Measurements from ENCODE around the gene MAST2. TPM values are rescaled to one million over a fixed set of nuclear protein-coding genes. Genes with fewer than 3 reads are reported as not detected.

MAST2 gene
- total and polyA plus RNA-seq, 2 of the 4 experiments (the other 2 are of a cell fraction): 14.2 to 41.0 TPM

DNA sequence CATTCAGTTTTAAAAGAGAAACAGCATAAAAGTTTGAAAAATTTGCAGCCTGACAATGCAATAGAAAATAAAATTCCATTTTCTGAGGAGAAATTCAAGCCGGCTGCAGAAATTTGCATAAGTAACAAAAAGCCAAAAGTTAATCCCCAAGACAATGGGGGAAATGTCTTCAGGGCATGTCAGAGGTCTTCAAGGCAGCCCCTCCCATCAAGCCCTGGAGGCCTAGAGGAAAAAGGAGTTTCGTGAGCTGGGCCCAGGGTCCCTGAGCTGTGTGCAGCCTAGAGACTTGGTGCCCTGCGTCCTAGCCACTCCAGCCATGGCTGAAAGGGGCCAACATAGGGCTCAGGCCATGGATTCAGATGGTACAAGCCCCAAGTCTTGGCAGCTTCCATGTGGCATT lies 254.4 kb downstream of the MAST2 start:
- no peak for ATAC-seq (ENCODE audit: low read depth)
- H3K4me2 ChIP-seq (ENCODE audit: low read depth, low read length): no peak overlapping the region
- H2BK5ac ChIP-seq (ENCODE audit: low read depth, low read length, poor library complexity, severe bottlenecking): no peak overlapping the region
- intact Hi-C loops (cut with micrococcal nuclease) (loop anchor here (5.0 kb wide), 1 partner anchor 120 kb away; the partner anchor contains the start of genes P3R3URF and TSPAN1), in situ Hi-C loops (cut with MboI; ENCODE audit: low sequenced_read_pairs) (no loop called here), dilution Hi-C loops (cut with HindIII; ENCODE audit: low sequenced_read_pairs, unreplicated experiment) (no loop called here)
- no peak overlapping the region for H3K56ac ChIP-seq (ENCODE audit: extremely low read depth, insufficient read depth, low read length)
- H3K27me3 ChIP-seq (ENCODE audit: control insufficient read depth, insufficient read depth, low read length): no peaks in the 10 kb centered on the region
- no peak overlapping the region for H3K9ac ChIP-seq (ENCODE audit: low read depth, low read length)
- H3K14ac ChIP-seq (replicated peaks; ENCODE audit: low read depth, low read length): no peak overlapping the region
- no peak overlapping the region for H3K4ac ChIP-seq (ENCODE audit: low read depth, low read length)
- no peak overlapping the region for H2AK9ac ChIP-seq (replicated peaks; ENCODE audit: low read depth, low read length, poor library complexity)
- H3K9me3 ChIP-seq (ENCODE audit: control insufficient read depth, insufficient read depth, low read length): no peaks in the 10 kb centered on the region
- no peak overlapping the region for H3K18ac ChIP-seq (ENCODE audit: low read depth, low read length)
- no peaks in the 10 kb centered on the region for H4K20me1 ChIP-seq (ENCODE audit: insufficient read depth, low read length)
- H3K23ac ChIP-seq (ENCODE audit: low read depth, low read length): no peak overlapping the region
- H4K5ac ChIP-seq (ENCODE audit: low read depth, low read length): no peak overlapping the region
- WGBS, 2 experiments (ENCODE audit: extremely low coverage in 2 of 2, insufficient read length in 1 of 2): 80% methylated on average over 1 of the region's 3 CpGs; no CpG with 5 or more reads in 1 of the 2 experiments
- H2BK15ac ChIP-seq (ENCODE audit: low read depth, low read length): no peak overlapping the region
- no peak overlapping the region for H2AFZ ChIP-seq (replicated peaks; ENCODE audit: low read length, poor library complexity)
- no peak overlapping the region for H2AK5ac ChIP-seq (ENCODE audit: low read depth, low read length)
- CTCF ChIA-PET: no interaction called here
- TF ChIP-seq NFE2L2 (IDR thresholded peaks at IDR 0.05; ENCODE audit: low read depth, low read length) (no peak), BHLHE40 (IDR thresholded peaks at IDR 0.05; ENCODE audit: low read depth, low read length) (no peak), MAZ (IDR thresholded peaks at IDR 0.05; ENCODE audit: borderline replicate concordance, low read depth, low read length) (no peak), CEBPB (IDR thresholded peaks at IDR 0.05; ENCODE audit: low read depth, low read length) (no peak), POLR2A (IDR thresholded peaks at IDR 0.05; ENCODE audit: low read depth, low read length) (no peak), MXI1 (IDR thresholded peaks at IDR 0.05; ENCODE audit: borderline replicate concordance, low read depth, low read length) (no peak), MAFK (IDR thresholded peaks at IDR 0.05; ENCODE audit: low read depth, low read length) (no peak), CHD1 (IDR thresholded peaks at IDR 0.05; ENCODE audit: low read depth, low read length) (no peak), SMC3 (IDR thresholded peaks at IDR 0.05; ENCODE audit: low read depth, low read length) (no peak), USF2 (IDR thresholded peaks at IDR 0.05; ENCODE audit: low read depth, low read length) (no peak), RFX5 (IDR thresholded peaks at IDR 0.05; ENCODE audit: low read depth, low read length) (no peak), CTCF (conservative IDR thresholded peaks at IDR 0.05; ENCODE audit: low read depth, low read length) (no peak), RAD21 (IDR thresholded peaks at IDR 0.05; ENCODE audit: low read length) (no peak), FOS (IDR thresholded peaks at IDR 0.05; ENCODE audit: low read depth, low read length) (no peak), RCOR1 (IDR thresholded peaks at IDR 0.05; ENCODE audit: insufficient replicate concordance, low read length) (no peak)
- TF ChIP-seq, protein P1, sequence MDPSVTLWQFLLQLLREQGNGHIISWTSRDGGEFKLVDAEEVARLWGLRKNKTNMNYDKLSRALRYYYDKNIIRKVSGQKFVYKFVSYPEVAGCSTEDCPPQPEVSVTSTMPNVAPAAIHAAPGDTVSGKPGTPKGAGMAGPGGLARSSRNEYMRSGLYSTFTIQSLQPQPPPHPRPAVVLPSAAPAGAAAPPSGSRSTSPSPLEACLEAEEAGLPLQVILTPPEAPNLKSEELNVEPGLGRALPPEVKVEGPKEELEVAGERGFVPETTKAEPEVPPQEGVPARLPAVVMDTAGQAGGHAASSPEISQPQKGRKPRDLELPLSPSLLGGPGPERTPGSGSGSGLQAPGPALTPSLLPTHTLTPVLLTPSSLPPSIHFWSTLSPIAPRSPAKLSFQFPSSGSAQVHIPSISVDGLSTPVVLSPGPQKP (IDR thresholded peaks at IDR 0.05; ENCODE audit: borderline replicate concordance, low read depth, low read length): no peak
- no peak overlapping the region for H4K8ac ChIP-seq (ENCODE audit: low read depth in 2 of 2, low read length in 2 of 2)
- DNase-seq: no peak
- H2BK20ac ChIP-seq (ENCODE audit: low read depth, low read length): no peak overlapping the region
- H3K79me1 ChIP-seq (ENCODE audit: low read depth in 1 of 2, low read length in 2 of 2): no peaks in the 10 kb centered on the region
- no TSS peak for BruUV-seq (replicated peaks)
- no peak overlapping the region for H2BK120ac ChIP-seq (ENCODE audit: low read depth, low read length)
- peaks cover 2% of the 10 kb centered on the region; the same call in 1 of the 2 replicates for H3K36me3 ChIP-seq (ENCODE audit: control insufficient read depth, insufficient read depth, low read length)
- no peaks in the 10 kb centered on the region; the same call in 1 of the 2 replicates for H3K9me1 ChIP-seq (ENCODE audit: insufficient read depth, low read length)
- H3K4me1 ChIP-seq (ENCODE audit: control insufficient read depth, insufficient read depth, low read length): no peaks in the 10 kb centered on the region
- no peak overlapping the region for H3K4me3 ChIP-seq (ENCODE audit: insufficient read depth, low read depth, low read length)
- no peak overlapping the region for H3K27ac ChIP-seq (ENCODE audit: insufficient read depth, low read length)
- POLR2A ChIA-PET (ENCODE audit: unreplicated experiment): no interaction called here
- H4K91ac ChIP-seq (ENCODE audit: insufficient read depth, low read depth, low read length): no peak overlapping the region

All from IMR-90 (cell line).